Esophagus muscularis mucosa (tissue), 4 donors: ENCODE measurements around the gene CRY1. TPM values are rescaled to one million over a fixed set of nuclear protein-coding genes. Genes with fewer than 3 reads are reported as not detected.

Experiments used
- DNase-seq: peaks from one replicate; pipeline ENCODE4 v3.0.0-alpha.2; 2017; ENCODE audit errors: extremely low spot score
- H3K27ac ChIP-seq, 4 donors: fragments of 200-600 bp; sonication (generic); replicated peaks in 1 of 4; 1 replicate in 3 of 4; 2 replicates in 1 of 4; pipeline ENCODE4 v1.5.1; 2016 to 2019; ENCODE audit warnings: mild to moderate bottlenecking in 1 of 4
- H3K27me3 ChIP-seq, 4 donors: fragments of 200-600 bp; sonication (generic); one replicate each; pipeline versions ENCODE4 v1.5.1 to v1.6.0; 2016 to 2019
- H3K36me3 ChIP-seq, 4 donors: fragments of 200-600 bp; sonication (generic); one replicate each; pipeline ENCODE4 v1.5.1; 2016 to 2019
- H3K4me1 ChIP-seq, 4 donors: fragments of 200-600 bp; sonication (generic); one replicate each; pipeline ENCODE4 v1.5.1; 2016 to 2019
- H3K4me3 ChIP-seq, 4 donors: fragments of 200-600 bp; sonication (generic); 1 replicate in 2 of 4; 2 replicates in 2 of 4; pipeline ENCODE4 v1.5.1; 2016 to 2019; ENCODE audit warnings: mild to moderate bottlenecking in 4 of 4, moderate library complexity in 1 of 4
- H3K9me3 ChIP-seq, 4 donors: fragments of 200-600 bp; sonication (generic); 1 replicate in 3 of 4; 2 replicates in 1 of 4; pipeline ENCODE4 v1.5.1; 2016 to 2019
- EP300 ChIP-seq: sonication (generic); formaldehyde crosslinking; IDR thresholded peaks from one replicate; pipeline ENCODE4 v1.6.1; 2017; ENCODE audit warnings: antibody characterized with exemption
- POLR2A ChIP-seq: fragments of 450-650 bp; IDR thresholded peaks from one replicate; pipeline ENCODE4 v1.6.1; 2017; ENCODE audit warnings: antibody characterized with exemption, moderate library complexity, mild to moderate bottlenecking, low read depth
- POLR2AphosphoS5 ChIP-seq, 2 donors: sonication (generic); formaldehyde crosslinking; IDR thresholded peaks; one replicate each; pipeline ENCODE4 v1.6.1; 2017; ENCODE audit warnings: antibody characterized with exemption in 2 of 2
- WGBS: methylation state at CpG from one replicate; pipeline ENCODE4 v1.1.5; 2018; 5-methylcytosine and 5-hydroxymethylcytosine counted together
- intact Hi-C: fragments of 100-400 bp; cut with DNase I; formaldehyde crosslinking; loops from one replicate; pipeline ENCODE4 v1.15.1; 2023
- total RNA-seq, 4 donors: library from RNA; depleted of rRNA; stranded (reverse); fragments of >200 nt; gene quantifications; one replicate each; pipeline versions ENCODE4 v1.1.0 to v1.2.1, GENCODE V29; 2016
- TF ChIP-seq, protein P1 (sequence below), 3 experiments: fragments of 200-600 bp in 2 of 3; fragments of 450-650 bp in 1 of 3; sonication (generic) in 2 of 3; IDR thresholded peaks; one replicate each; pipeline ENCODE4 v1.5.1; 2017 to 2019; ENCODE audit warnings: antibody characterized with exemption in 3 of 3, mild to moderate bottlenecking in 2 of 3, moderate library complexity in 1 of 3

The CRY1 gene
- total RNA-seq, 4 donors from 2014 or later, result 29.1 to 42.9 (median 34.9) TPM

DNA sequence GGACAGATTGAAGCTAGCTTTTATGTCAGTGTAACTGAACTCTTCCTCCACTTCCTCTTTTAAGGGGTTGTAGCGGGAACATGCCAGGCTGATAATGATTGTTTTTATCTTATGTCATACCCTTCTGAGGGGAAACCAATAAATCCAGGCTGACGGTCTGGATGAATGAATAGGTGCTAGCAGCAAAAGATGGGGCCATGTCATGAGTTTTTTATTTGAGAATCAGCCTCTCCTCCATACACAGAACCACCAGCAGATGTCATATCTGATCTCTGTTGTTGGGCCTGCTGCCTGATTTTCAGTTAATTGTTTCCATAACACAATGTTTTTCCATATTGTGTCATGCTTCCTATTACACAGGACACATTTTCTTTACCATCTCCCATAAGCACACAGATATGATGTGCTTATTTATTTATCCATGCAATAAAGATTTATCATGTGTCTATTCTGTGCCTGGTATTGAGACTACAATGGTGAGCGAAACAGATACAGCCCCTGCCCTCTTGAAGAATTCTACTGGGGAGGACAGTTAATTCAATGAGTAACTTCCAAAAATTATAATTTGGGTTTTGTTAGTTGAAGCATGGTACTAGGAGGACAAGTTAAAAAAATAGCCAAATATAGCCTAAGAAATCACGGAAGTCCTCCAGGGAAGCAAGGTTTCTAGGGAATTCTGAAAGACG, 33.6 kb upstream of the CRY1 start:
- Histone ChIP-seq H3K4me1 (peaks cover 0 to 2% (median 0%) of the 10 kb centered on the region in 4 donors), H3K27ac (no peak overlapping the region), H3K9me3 (no peaks in the 10 kb centered on the region), H3K4me3 (no peak overlapping the region), H3K36me3 (no peaks in the 10 kb centered on the region), H3K27me3 (peaks cover 0 to 23% (median 2%) of the 10 kb centered on the region in 4 donors)
- DNase-seq, result no peak
- WGBS, result 75% methylated on average over 5 of the region's 5 CpGs
- intact Hi-C loops, result no loop called here
- TF ChIP-seq POLR2A, result no peak
- TF ChIP-seq POLR2AphosphoS5 (IDR thresholded peaks at IDR 0.05), result no peak
- TF ChIP-seq, protein P1, sequence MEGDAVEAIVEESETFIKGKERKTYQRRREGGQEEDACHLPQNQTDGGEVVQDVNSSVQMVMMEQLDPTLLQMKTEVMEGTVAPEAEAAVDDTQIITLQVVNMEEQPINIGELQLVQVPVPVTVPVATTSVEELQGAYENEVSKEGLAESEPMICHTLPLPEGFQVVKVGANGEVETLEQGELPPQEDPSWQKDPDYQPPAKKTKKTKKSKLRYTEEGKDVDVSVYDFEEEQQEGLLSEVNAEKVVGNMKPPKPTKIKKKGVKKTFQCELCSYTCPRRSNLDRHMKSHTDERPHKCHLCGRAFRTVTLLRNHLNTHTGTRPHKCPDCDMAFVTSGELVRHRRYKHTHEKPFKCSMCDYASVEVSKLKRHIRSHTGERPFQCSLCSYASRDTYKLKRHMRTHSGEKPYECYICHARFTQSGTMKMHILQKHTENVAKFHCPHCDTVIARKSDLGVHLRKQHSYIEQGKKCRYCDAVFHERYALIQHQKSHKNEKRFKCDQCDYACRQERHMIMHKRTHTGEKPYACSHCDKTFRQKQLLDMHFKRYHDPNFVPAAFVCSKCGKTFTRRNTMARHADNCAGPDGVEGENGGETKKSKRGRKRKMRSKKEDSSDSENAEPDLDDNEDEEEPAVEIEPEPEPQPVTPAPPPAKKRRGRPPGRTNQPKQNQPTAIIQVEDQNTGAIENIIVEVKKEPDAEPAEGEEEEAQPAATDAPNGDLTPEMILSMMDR (IDR thresholded peaks at IDR 0.05), result no peak
- TF ChIP-seq EP300, result no peak

DNA sequence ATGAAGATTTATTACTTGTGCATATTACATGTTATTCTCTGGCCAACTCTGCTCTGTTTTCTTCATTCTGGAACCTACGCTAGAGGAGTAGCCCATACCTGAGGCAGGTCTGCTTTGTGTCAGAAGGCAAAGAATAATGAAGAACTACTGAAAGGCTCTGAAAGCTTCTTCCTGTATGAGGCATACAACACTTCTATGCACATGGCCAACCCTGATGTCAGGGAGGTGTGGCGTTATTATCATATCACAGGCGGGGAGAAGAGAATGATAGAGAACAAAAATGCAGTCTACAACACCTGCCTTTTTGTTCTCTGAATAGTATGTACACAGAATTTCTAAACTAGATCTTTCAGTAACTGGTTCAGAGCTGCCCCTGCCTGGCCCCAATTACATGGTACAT, 32.5 kb upstream of the CRY1 start:
- Histone ChIP-seq H3K4me3 (no peak overlapping the region), H3K4me1 (no peaks in the 10 kb centered on the region), H3K27ac (no peak overlapping the region), H3K36me3 (no peaks in the 10 kb centered on the region), H3K9me3 (no peaks in the 10 kb centered on the region), H3K27me3 (peaks cover 0 to 33% (median 2%) of the 10 kb centered on the region in 4 donors)
- DNase-seq, result no peak
- TF ChIP-seq POLR2A (no peak), EP300 (no peak), POLR2AphosphoS5 (IDR thresholded peaks at IDR 0.05) (no peak)
- TF ChIP-seq, protein P1 (IDR thresholded peaks at IDR 0.05), result no peak
- intact Hi-C loops, result no loop called here
- 77% methylated on average over 3 of the region's 3 CpGs for WGBS

- DNase-seq, result no peak
- 59% methylated on average over 3 of the region's 3 CpGs for WGBS
- no peaks in the 10 kb centered on the region for H3K36me3 ChIP-seq
- H3K9me3 ChIP-seq, result no peaks in the 10 kb centered on the region
- H3K4me1 ChIP-seq, result no peaks in the 10 kb centered on the region
- H3K4me3 ChIP-seq, result no peak overlapping the region
- H3K27me3 ChIP-seq, result peaks cover 0 to 33% (median 2%) of the 10 kb centered on the region in 4 donors
- no peak overlapping the region for H3K27ac ChIP-seq
- intact Hi-C loops, result no loop called here
- TF ChIP-seq POLR2A, result no peak
- no peak for TF ChIP-seq EP300
- TF ChIP-seq POLR2AphosphoS5 (IDR thresholded peaks at IDR 0.05), result no peak
- TF ChIP-seq, protein P1 (IDR thresholded peaks at IDR 0.05), result no peak
These were observed 29.2 kb upstream of the CRY1 start for GRCh38 chr12:107122452-107122958.

GRCh38 chr12:107119091-107119490, 25.7 kb upstream of the CRY1 start:
- H3K36me3 ChIP-seq, result no peaks in the 10 kb centered on the region
- TF ChIP-seq POLR2AphosphoS5 (IDR thresholded peaks at IDR 0.05) (no peak), EP300 (no peak), POLR2A (no peak)
- TF ChIP-seq, protein P1 (IDR thresholded peaks at IDR 0.05), result no peak

More at GRCh38 chr12:107119091-107119490, 25.7 kb upstream of the CRY1 start:
- intact Hi-C loops, result no loop called here
- peaks cover 0 to 32% (median 2%) of the 10 kb centered on the region in 4 donors for H3K27me3 ChIP-seq
- H3K4me3 ChIP-seq, result no peak overlapping the region
- 90% methylated on average over 3 of the region's 3 CpGs for WGBS
- H3K9me3 ChIP-seq, result no peaks in the 10 kb centered on the region
- no peak for DNase-seq
- H3K4me1 ChIP-seq, result no peaks in the 10 kb centered on the region
- H3K27ac ChIP-seq, result no peak overlapping the region
